Epithelial cell of esophagus (primary cell): ENCODE measurements around the gene CDC16.
"Not testable (repeated sequence)": the region's sequence is repeated elsewhere in the genome, so short reads cannot be mapped to it uniquely, and the experiment has no call there.

ENCODE experiments used
- DNase-seq: peaks from one replicate; pipeline ENCODE4 v3.0.0; 2010; ENCODE audit warnings: low read depth
- H3K4me3 ChIP-seq: 2 replicates; pipeline ENCODE4 v1.5.1; 2011; ENCODE audit warnings: mild to moderate bottlenecking, low read length, control low read depth
- TF ChIP-seq, protein P1 (sequence below): IDR thresholded peaks from 2 replicates; pipeline ENCODE4 v1.5.1; 2011; ENCODE audit warnings: low read depth, mild to moderate bottlenecking, low read length, control low read depth, inconsistent platforms; ENCODE audit not compliant: insufficient read depth; ENCODE audit errors: missing control alignments

The CDC16 gene

DNA sequence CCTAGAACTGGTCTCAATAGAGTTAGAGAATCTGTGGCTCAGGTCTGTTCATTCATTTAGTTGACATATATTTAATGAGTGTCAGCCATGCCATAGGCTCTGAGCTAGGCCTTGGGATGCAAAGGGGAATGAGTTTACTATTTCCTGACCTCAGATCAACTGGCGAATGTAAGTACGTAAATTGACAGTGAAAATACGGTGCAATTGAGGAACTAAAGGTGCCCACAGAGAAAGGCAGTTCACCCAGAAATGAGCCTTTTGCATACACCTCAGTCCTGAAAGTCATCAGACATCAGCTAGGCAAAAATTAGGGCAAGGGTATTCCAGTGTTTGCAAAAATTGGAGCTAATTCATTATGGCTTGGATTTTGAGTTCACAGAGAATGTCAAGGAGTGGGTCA lies 26.1 kb downstream of the CDC16 start:
- DNase-seq: no peak
- H3K4me3 ChIP-seq: no peak overlapping the region
- TF ChIP-seq, protein P1, sequence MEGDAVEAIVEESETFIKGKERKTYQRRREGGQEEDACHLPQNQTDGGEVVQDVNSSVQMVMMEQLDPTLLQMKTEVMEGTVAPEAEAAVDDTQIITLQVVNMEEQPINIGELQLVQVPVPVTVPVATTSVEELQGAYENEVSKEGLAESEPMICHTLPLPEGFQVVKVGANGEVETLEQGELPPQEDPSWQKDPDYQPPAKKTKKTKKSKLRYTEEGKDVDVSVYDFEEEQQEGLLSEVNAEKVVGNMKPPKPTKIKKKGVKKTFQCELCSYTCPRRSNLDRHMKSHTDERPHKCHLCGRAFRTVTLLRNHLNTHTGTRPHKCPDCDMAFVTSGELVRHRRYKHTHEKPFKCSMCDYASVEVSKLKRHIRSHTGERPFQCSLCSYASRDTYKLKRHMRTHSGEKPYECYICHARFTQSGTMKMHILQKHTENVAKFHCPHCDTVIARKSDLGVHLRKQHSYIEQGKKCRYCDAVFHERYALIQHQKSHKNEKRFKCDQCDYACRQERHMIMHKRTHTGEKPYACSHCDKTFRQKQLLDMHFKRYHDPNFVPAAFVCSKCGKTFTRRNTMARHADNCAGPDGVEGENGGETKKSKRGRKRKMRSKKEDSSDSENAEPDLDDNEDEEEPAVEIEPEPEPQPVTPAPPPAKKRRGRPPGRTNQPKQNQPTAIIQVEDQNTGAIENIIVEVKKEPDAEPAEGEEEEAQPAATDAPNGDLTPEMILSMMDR: no peak

GRCh38 chr13:114261328-114261965 lies 26.8 kb downstream of the CDC16 start:
- DNase-seq: no peak
- no peak overlapping the region for H3K4me3 ChIP-seq
- TF ChIP-seq, protein P1: no peak

DNA sequence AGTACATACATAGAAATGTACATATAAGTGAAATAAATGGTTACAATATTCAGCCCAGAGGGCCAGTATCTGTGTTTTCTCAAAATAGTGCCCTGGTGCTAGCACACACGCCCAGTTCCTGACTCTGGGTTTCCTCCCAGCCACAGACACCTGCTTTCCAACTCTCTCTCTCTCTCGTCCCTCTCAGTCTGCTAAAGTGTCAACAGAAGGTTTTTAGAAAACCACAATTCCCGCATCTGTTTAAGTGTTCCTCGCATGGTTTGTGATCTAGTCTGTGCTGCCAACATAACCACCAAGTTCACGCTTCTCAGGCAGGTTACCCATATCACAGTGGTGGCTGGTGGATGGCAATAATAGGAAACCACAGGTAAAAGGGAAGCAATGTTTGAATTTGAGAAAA lies 28.9 kb downstream of the CDC16 start:
- TF ChIP-seq, protein P1: no peak
- DNase-seq: no peak
- no peak overlapping the region for H3K4me3 ChIP-seq

- not testable (repeated sequence) for H3K4me3 ChIP-seq, DNase-seq
Measured at GRCh38 chr13:114264313-114264712, 29.6 kb downstream of the CDC16 start.

DNA sequence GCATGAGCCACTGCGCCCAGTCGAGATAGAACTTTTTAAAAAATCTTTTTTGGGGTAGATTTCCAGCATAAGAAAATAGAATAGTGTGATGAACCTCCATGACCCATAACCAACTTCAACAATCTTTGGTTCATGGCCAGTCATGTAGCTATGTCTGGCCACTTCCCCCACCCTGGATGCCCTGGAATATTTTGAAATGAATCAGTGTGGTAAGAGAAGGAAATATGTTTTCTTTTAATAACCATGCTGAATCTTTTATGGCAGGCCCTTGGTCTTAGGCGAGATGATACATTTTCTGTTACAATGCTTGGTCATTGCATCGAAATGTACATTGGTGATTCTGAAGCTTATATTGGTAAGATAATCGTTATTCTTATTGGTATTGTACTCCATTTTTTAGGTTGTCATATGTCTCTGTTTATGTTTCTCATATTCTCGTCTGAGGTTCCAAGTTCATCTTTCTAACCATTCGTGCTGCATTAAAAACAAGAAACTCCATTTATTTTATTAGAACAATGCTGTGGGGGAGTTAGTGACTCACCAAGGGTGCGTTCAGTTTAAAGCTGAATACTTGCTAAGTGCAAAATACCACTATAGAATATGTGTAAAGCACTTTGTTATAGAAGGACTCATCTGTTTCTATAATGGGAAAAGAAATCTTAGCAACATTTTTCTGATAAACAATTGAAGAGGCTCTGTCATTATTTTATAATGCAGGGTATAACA lies 30.4 kb downstream of the CDC16 start:
- TF ChIP-seq, protein P1: no peak
- H3K4me3 ChIP-seq: no peak overlapping the region
- DNase-seq: no peak

DNA sequence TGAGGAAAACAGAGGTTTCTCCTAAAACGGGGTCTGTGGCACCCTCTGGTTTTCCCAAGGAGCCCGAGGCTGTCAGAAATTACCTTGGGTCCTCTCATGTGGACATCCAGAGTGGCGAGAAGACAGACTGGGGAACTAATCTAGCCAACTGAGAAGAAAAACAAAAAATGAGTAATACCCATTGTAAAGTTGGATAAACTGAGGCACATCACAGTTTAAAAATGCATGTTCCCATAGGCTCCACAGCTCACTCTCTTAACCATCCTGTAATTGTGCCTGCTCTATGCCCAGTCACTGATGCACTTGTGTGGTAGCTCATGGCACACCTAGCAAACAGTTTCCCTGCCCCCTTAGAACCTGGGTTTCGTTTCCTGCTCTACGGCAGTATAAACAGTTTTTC lies 31.5 kb downstream of the CDC16 start:
- TF ChIP-seq, protein P1: no peak
- DNase-seq: no peak
- H3K4me3 ChIP-seq: no peak overlapping the region

DNA sequence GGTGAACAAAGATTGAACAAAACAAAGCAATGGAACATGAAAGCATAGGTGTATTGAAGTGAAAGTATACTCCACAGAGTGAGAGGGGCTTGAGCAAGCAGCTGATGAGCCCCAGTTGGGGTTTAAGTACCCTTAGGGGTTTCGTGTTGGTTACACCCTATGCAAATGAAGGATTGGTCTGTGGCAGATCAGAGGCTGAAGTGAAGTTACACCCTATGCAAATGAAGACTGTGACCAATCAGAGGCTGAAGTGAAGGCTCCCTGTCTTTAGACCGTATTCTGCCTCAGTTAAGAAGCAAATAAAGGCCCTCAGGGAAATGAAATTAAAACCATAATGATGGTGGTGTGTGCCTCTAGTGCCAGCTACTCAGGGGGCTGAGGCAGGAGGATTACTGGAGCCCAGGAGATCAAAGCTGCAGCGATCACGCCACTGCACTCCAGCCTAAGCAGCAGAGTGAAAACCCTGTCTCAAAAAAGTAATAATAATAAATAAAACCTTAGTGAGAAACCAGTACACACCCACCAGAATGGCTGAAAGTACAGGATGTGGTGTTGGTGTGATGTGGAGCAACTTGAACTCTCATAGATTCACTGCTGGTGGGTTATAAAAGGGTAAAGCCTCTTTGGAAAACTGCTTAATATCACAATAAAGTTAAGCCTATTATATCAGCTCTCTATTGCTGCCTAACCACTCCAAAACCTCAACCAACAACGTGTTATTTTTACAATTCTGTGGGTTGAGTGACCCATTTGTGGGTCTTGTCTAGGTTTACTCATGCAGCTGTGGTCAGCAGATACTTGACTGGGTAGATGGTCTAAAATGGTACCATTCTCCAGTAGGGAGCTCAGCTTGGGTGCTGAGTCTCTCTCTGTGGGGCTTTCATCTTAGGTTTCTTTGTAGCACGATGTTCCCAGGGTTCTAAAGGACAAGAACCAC lies 33.9 kb downstream of the CDC16 start:
- no peak overlapping the region for H3K4me3 ChIP-seq
- no peak for DNase-seq
- TF ChIP-seq, protein P1: no peak
